Activated CD4-positive, alpha-beta T cell treated with anti-CD3 and anti-CD28 coated beads, Interleukin-2, amount 50 U/mL, for 24 hours (primary cell): ENCODE results near the gene MRPL10.

Source experiments
- DNase-seq, 2 donors: peaks; one replicate each; pipeline ENCODE4 v3.0.0-alpha.2; 2020; ENCODE audit warnings: low read depth in 1 of 2, low spot score in 1 of 2

The MRPL10 gene

GRCh38 chr17:47840001-47840741 lies 8.8 kb upstream of the MRPL10 start:
- DNase-seq = no peak

DNA sequence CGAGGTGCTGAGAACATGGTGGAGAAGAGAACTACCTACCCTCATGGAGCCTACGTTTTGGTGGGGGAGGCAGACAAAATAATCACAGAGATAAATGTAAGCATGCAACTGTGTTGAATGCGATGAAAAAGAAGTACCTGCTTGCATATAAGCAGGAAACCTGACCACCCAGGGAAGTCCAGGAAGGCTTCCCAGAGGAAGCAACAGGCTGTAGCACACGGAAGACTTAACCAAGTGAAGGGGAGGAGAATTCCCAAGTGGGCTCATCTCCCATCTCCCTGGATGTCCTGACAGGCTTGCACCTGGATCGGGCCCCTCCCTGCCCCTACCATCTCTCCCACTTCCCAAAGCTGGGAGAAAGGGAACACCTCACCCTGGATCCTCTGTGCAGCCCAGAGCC lies 7.7 kb upstream of the MRPL10 start:
- no peak for DNase-seq

GRCh38 chr17:47838636-47839035 lies 7.3 kb upstream of the MRPL10 start:
- no peak for DNase-seq

DNA sequence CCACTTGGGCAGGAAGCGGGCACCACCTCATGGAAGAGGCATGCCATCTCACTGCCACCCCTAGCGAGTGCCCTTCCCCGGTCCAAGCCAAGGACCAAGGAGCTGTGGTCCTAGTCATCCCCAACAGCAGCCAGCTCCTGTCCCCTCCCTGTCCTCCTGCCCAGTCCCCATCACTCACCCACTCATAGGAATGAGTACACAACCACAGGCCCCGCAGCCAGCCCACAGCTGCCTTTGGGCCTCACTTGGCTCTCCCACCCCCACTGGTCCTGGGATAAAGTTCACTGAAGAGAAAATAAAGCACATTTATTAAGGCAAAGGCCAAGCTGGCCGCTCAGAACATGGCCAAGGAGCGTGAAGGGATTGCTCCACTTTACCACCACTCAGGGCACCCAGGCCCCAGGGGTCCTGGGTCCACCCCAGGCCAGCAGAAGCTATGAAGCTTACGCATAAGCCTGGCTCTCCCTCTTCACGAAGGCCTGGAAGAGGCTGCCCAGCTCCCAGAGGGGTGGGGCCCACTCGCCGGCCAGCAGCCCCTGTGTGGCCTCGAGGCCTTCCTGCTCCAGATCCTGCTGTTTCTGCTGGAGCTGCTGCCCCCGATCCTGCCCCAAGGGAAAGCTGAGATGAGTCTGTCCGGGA lies 6.2 kb upstream of the MRPL10 start:
- DNase-seq = no peak

- no peak for DNase-seq
These were observed 5.3 kb upstream of the MRPL10 start for GRCh38 chr17:47836601-47837000.

- DNase-seq = no peak
These were observed 3.4 kb upstream of the MRPL10 start for GRCh38 chr17:47834756-47835155.

- no peak for DNase-seq
These were observed 590 bp upstream of the MRPL10 start for GRCh38 chr17:47831934-47832327.

DNA sequence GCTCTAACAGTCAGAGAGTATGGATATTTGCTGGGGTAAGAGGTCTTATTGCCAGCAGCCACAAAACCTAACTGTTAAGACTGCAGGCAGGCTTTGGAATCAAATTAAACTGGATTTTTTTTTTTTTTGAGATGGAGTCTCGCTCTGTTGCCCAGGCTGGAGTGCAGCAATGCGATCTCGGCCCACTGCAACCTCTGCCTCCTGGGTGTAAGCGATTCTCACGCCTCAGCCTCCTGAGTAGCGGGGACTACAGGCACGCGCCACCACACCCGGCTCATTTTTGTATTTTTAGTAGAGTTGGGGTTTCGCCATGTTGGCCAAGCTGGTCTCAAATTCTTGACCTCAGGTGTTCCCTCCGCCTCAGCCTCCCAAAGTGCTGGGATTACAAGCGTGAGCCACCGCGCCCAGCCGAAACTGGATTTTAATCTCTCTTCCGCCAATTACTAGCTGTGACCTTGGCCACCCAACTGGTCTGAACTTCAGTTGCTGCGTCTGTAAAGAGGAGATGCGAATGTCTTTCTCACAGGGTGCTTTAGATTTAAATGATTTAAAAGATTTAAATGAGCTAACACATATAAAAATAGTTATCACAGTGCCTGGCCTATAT lies 842 bp downstream of the MRPL10 start:
- DNase-seq = no peak

- DNase-seq = no peak
These were observed 1.5 kb downstream of the MRPL10 start for GRCh38 chr17:47829870-47830269.

DNA sequence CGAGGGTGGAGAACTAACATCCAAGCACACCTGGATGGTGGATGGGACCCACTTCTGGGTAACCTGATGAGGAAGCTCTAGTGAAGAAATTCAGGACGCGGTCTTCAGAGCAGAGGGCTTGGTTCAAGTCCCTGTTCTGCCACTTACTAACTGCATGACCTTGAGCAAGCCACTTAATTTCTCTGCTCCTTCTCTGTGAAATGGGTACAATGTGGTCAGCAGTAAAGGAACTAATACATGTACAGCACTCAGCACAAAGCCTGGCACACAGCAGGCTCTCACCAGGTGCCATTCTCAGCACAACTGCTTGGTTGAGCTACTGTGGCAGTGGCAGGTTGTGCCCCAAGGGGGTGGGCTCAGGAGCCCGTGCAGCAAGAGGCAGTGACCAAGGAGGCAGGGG lies 7.8 kb downstream of the MRPL10 start:
- no peak for DNase-seq

GRCh38 chr17:47822785-47823184 lies 8.6 kb downstream of the MRPL10 start:
- DNase-seq = no peak

DNA sequence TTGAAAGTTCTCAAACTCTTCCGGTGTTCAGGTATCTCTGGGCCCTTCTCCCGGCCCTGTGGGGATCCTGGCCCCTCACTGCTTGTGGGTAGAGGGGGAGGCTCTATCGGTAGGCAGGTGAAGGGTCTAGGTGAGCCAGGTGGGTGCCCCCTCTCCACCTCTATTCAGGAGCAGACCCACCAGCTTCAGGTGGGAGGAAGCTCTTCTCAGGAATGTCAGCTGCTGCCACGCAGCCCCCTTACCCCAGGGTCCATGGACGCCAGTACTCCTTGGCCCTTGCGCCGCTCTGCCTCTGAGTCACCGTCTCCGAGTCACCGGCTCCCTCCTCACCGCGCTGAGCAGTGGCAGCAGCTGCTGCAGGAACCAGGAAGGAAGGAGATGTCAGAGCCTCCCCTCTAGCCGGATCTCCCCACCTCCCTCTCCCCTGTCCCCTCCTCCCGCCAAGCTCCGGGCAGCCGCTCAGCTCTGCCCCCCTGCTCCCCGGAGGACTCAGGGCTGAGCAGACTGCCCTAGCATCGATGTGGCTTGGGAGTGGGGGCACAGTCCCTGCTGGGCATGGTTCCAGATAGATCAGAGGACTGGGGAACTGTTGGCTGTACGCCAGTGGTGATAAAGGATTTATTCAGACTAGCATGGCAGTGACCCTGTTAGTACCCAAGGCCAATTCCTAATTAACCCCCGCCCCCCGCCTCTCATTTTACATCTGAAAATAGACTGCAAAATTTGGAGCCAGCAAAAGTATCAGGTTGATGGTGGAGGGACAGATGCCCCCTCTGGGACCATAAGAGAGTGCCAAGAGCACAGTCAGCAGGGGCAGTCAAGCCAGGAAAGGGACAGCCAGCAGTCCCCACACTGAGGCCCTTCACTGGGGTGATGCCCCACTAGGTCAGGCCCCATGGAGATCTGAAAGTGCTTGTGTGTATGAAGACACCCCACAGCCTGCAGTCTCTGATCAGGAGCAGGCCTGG lies 9.6 kb downstream of the MRPL10 start, which contains the start of gene OSBPL7:
OSBPL7 (minus strand) TSS at position 371 of the 968 bp plus-strand sequence. CDS start 1,516 bp downstream, outside the sequence.
- peak; percentile 28 to 60 for DNase-seq

DNA sequence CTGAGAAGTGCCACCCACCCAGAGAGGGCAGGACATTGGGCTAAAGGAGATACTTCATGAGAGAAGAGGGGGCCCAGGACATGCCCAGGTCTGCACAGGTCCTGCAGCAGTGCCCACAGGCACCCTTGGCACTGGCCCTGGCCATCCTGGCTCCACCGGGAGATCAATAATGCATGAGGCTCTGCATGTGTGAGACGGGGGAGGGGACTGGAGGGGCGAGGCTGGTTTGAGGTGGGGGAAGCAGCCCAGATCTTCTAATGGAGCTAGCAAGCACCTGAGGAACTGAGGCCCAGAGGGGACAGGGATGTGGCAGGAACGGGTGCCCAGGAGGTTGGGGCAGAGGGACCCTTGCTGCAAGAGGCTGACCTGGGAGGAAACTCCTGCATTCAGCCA lies 10.3 kb downstream of the MRPL10 start:
- DNase-seq = no peak

GRCh38 chr17:47820033-47820789 lies 11.1 kb downstream of the MRPL10 start:
- no peak for DNase-seq

DNA sequence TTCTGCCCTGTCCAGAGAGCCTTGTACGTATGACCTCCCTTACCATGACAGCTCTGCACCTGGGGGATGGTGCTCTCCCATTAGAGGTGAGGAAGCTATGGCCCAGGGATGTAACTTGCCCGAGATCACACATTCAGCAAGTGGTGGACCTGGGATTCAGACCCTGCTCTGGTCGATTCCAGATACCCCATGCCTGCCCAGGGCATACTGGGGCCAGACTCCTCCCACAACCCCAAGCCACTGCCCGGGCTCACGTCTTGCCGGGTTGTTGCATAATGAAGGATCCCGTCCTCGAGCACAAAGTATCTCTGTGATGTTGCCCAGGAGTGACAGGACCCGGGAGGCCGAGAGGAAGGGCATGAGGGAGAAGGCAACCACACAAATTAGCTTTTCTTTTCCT lies 11.9 kb downstream of the MRPL10 start:
- no peak for DNase-seq

DNA sequence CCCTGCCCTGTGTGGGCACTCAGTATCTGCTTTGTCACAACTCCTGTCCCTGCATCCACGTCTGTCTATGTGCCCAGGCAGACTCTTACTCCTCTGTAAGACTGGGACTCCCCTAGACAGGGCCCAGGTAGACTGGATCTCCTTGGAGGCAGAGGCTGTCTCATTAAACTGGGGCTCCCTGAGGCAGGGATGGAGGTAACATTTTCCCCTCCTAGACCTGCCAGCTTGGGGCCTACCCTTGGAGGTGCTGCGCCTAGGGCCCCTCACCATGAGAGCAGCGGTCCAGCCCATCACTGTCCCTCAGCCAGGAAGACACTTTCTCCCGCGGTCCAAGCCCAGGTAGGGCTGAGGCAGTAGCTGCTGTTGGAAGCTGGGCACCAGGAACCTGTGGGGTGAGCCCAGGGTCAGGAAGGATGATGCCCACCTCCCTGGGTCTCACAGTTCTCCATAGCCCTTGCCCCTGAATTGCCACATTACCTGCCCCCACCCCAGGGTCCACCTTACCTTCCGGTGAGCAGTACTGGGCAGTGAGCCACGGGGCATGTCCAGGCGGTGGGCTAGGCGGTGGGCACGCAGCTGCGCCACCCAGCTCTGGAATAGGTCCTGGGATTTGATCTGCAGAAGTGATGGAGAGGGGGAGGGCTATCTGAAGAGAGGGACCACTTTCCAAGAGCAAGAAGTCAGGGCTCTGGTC lies 13.2 kb downstream of the MRPL10 start:
- DNase-seq = no peak

DNA sequence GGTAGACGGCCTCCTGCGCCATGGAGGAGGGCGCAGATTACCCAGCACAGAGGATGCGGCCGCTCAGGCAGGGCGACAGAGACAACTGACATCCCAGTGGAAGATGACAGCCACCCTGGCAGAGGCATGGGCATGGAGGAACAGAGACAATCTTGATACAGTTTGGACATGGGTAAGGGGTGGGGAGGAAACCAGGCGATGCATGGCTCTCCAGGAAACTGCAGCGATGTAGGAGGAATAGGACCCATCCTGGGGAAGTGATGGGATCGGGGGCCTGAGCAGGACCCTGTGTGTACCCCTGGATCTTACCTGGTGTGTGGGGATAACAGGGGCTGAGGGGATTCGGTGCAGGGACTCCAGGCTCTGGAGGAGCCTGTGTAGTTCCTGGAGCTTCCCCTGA lies 14.4 kb downstream of the MRPL10 start:
- no peak for DNase-seq

DNA sequence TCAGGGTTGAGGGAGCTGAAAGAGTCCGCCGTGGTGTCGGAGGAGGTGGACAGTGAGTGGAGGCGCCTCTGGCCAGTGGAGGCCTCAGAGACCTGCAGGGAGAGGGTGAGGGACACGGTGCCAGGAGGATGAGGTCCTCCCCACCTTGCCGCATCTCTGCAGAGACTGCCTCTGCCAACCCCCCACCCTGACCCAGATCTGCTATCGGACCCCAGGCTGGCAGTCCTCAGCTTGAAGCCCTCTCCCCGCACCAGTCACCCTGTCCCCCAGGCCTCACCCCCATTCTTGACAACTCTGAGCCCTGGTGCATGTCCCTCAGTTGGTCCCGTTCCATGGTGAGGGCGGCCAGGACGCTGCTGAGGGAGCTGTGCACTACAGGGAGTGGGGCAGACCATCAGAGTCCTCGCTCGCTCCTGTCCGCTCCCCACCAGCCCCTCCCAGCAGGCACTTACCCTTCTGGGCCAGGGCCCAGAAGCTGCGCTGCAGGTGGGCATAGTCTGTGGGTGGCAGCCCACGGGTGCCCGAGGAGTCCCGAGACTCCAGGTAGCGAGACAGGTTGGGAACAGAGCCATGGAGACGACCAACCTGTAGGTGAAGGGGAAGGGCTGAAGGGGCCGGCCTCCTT lies 15.1 kb downstream of the MRPL10 start:
- DNase-seq = no peak

DNA sequence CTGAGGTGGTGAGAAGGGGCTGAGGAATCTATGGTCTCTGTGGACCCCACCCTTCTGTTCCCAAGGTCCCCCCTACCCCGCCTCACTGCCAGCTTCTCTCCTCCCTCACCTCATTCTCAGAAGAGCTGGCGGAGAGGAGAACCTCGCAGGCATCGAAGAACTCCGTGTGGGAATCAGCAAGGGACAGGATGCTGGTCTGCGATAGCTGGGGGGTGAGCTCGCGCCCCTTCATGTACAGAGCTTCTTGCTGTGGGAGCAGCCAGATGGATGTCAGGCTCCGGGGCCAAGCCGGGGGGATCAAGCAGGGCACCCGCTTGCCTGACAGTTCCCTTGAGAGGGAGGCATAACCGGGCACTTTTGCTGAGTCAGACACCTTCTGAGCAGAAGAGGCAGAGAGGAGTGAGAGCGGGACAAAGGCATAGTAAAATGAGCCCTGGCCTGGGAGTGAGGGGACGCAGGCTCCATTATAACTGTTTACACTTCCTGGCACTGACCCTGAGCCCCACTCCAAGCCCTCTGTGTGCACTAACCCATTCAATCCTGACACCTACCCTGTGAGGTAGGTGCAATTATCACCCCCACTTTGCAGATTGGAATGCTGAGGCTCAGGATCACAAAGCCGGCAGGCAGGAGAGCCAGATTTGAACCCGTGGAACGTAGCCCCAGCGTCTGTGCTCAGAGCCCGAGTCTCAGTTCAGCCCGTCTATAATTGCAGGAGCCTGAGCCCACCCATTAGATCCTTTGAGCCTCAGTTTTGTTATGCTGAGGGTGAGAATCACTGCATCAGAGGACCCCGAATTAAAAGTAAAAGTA lies 16.0 kb downstream of the MRPL10 start:
- no peak for DNase-seq
